Measurements from ENCODE around the gene TTLL10.

DNA sequence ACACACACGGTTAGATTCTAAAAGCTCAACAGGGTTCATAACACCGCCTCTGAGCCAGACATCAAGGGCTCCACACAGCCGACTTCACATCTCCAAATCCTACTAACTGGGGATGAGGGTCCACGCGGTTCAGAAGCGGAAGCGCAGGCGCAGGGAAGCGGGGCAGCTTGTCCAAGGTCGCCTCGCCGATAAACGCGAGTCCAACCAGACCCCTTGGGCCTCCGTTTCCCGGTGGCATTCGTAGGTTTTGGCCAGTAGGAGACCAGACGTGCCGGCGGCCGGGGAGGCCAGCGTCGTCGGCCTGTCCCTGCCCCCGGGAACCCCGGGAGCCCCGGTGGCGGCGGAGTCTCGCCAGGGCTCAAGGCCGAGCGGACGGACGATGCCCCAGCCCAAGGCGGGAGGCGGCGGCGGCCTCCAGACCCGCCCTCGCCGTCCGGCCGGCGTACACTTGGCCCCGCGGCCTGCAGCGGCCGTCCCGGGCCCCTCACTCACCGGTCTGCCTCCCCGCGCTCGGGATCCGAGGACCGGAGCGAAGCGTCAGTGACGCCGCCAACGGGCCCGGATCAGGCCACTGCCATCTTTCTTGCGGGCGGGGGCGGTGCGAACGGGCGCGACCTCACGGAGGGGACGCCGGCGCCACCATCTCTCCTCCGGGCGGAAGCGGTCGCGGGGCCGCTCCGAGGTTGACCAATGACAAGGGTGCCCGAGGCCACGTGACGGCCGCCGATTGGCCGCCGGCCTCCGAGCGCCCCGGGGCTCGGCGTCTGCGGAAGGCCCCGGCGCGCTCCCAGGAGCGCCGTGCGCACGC, 57.9 kb downstream of the TTLL10 start, which contains the start of gene SDF4:
- TF ChIP-seq, protein P1, sequence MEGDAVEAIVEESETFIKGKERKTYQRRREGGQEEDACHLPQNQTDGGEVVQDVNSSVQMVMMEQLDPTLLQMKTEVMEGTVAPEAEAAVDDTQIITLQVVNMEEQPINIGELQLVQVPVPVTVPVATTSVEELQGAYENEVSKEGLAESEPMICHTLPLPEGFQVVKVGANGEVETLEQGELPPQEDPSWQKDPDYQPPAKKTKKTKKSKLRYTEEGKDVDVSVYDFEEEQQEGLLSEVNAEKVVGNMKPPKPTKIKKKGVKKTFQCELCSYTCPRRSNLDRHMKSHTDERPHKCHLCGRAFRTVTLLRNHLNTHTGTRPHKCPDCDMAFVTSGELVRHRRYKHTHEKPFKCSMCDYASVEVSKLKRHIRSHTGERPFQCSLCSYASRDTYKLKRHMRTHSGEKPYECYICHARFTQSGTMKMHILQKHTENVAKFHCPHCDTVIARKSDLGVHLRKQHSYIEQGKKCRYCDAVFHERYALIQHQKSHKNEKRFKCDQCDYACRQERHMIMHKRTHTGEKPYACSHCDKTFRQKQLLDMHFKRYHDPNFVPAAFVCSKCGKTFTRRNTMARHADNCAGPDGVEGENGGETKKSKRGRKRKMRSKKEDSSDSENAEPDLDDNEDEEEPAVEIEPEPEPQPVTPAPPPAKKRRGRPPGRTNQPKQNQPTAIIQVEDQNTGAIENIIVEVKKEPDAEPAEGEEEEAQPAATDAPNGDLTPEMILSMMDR (IDR thresholded peaks at IDR 0.05; ENCODE audit: insufficient read depth, low read depth, low read length), result no peak
- no peak for TF ChIP-seq EZH2 (IDR thresholded peaks at IDR 0.05; ENCODE audit: insufficient read depth, low read length)

Data from astrocyte (in vitro differentiated cells and primary cell).